ENCODE results near the gene FGF12. TPM values are rescaled to one million over a fixed set of nuclear protein-coding genes. Genes with fewer than 3 reads are reported as not detected.

The FGF12 gene
- total RNA-seq, 1 donor from 2014 or later: 7.0 TPM

DNA sequence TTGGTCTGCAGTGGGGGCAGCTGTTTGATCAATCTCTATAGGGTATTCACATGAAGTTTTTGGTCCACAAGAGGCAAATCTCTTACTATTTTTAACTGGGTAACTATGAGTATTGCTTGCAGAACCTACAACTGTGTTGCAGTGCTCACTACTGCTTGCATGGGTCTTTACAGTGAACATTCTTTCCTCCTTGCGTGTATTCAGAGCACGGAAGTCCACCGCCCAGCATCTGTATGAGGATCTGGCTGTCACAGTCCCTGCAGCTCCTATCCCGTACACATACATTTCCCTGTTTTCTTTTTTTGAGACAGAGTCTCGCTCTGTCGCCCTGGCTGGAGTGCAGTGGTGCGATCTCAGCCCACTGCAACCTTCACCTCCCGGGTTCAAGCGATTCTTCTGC is 449.9 kb downstream of the FGF12 start:
- no peak for DNase-seq (ENCODE audit: low spot score)
- H3K4me2 ChIP-seq: no peak overlapping the region
- H3K27me3 ChIP-seq: no peaks in the 10 kb centered on the region
- H2AFZ ChIP-seq (replicated peaks): no peak overlapping the region
- no peaks in the 10 kb centered on the region for H4K20me1 ChIP-seq (ENCODE audit: low read depth)
- H3K9me3 ChIP-seq (ENCODE audit: low read depth): no peaks in the 10 kb centered on the region
- no peak overlapping the region for H3K27ac ChIP-seq
- peaks cover 3% of the 10 kb centered on the region for H3K36me3 Mint-ChIP-seq
- no peaks in the 10 kb centered on the region for H3K27me3 Mint-ChIP-seq (ENCODE audit: insufficient read depth, low read depth)
- H3K79me2 ChIP-seq (ENCODE audit: low read depth): no peaks in the 10 kb centered on the region
- H3K4me3 Mint-ChIP-seq: no peak overlapping the region
- no peaks in the 10 kb centered on the region for H3K36me3 ChIP-seq
- no peaks in the 10 kb centered on the region for H3K4me1 ChIP-seq
- no peaks in the 10 kb centered on the region for H3K9me3 Mint-ChIP-seq
- no peaks in the 10 kb centered on the region for H3F3A ChIP-seq (ENCODE audit: low read depth)
- no peak overlapping the region for H3K4me3 ChIP-seq
- TF ChIP-seq EZH2 (IDR thresholded peaks at IDR 0.05) (no peak), EZH2phosphoT487 (IDR thresholded peaks at IDR 0.05) (no peak)
- TF ChIP-seq, protein P1, sequence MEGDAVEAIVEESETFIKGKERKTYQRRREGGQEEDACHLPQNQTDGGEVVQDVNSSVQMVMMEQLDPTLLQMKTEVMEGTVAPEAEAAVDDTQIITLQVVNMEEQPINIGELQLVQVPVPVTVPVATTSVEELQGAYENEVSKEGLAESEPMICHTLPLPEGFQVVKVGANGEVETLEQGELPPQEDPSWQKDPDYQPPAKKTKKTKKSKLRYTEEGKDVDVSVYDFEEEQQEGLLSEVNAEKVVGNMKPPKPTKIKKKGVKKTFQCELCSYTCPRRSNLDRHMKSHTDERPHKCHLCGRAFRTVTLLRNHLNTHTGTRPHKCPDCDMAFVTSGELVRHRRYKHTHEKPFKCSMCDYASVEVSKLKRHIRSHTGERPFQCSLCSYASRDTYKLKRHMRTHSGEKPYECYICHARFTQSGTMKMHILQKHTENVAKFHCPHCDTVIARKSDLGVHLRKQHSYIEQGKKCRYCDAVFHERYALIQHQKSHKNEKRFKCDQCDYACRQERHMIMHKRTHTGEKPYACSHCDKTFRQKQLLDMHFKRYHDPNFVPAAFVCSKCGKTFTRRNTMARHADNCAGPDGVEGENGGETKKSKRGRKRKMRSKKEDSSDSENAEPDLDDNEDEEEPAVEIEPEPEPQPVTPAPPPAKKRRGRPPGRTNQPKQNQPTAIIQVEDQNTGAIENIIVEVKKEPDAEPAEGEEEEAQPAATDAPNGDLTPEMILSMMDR (IDR thresholded peaks at IDR 0.05): no peak
- H3K4me1 Mint-ChIP-seq: peaks cover 7% of the 10 kb centered on the region
- H3K9ac ChIP-seq: no peak overlapping the region
- no peak overlapping the region for H3K27ac Mint-ChIP-seq

DNA sequence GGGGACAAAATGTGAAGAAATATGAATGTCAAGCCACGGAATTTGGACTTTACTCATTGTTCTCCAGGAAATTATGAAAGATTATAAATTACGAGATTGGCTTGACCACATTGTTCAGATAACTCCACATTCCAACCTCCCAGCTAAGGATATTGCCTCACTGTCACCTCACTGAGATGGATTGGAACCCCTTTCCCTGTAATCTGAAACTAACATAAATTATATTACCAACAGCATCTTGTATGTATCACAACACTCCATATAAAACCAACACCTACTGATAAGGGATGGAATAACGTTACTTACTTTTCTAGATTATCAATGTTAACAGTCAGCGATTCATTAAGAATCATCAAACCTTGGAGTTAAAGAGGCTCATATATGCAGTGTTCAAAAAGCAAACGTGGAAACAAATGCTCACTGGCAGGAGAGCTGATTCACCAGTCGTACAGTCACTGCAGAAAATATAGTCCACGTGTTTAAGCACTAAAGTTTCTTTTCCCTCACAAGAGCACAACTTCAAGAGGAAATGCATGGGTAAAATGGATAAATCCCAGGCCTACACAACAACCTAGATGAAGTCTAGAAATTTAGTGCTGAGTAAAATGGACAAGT is 451.5 kb downstream of the FGF12 start:
- Histone ChIP-seq H4K20me1 (ENCODE audit: low read depth) (no peaks in the 10 kb centered on the region), H3K4me2 (no peak overlapping the region), H2AFZ (replicated peaks) (no peak overlapping the region), H3K36me3 (no peaks in the 10 kb centered on the region), H3K9ac (no peak overlapping the region), H3K79me2 (ENCODE audit: low read depth) (no peaks in the 10 kb centered on the region), H3K27me3 (no peaks in the 10 kb centered on the region), H3F3A (ENCODE audit: low read depth) (no peaks in the 10 kb centered on the region), H3K4me1 (no peaks in the 10 kb centered on the region), H3K9me3 (ENCODE audit: low read depth) (no peaks in the 10 kb centered on the region), H3K4me3 (no peak overlapping the region), H3K27ac (no peak overlapping the region)
- Mint-ChIP-seq H3K27ac (no peak overlapping the region), H3K4me3 (no peak overlapping the region), H3K27me3 (ENCODE audit: insufficient read depth, low read depth) (no peaks in the 10 kb centered on the region), H3K9me3 (no peaks in the 10 kb centered on the region), H3K4me1 (peaks cover under 1% of the 10 kb centered on the region), H3K36me3 (peaks cover 3% of the 10 kb centered on the region)
- no peak for DNase-seq (ENCODE audit: low spot score)
- TF ChIP-seq EZH2phosphoT487 (IDR thresholded peaks at IDR 0.05) (no peak), EZH2 (IDR thresholded peaks at IDR 0.05) (no peak)
- TF ChIP-seq, protein P1 (IDR thresholded peaks at IDR 0.05): no peak

DNA sequence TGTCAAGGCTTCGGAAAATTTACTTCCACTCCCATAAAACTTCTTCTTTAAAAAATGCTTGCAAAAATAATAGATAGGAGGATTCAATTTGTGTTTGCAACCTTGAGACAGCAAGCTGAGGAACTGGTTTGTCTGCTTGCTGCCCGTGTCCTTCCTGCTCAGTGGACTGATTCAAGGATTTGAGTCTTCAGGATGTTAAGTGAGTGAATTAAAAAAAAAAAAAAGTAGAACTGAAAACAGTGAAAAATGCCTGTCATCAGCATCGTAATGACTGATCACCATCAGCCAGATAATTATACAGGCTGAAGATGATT is 453.7 kb downstream of the FGF12 start:
- Histone ChIP-seq H3K4me2 (no peak overlapping the region), H3K27ac (no peak overlapping the region), H3K9me3 (ENCODE audit: low read depth) (no peaks in the 10 kb centered on the region), H3K4me1 (no peaks in the 10 kb centered on the region), H3K36me3 (no peaks in the 10 kb centered on the region), H3F3A (ENCODE audit: low read depth) (no peaks in the 10 kb centered on the region), H4K20me1 (ENCODE audit: low read depth) (no peaks in the 10 kb centered on the region), H3K9ac (no peak overlapping the region), H3K27me3 (no peaks in the 10 kb centered on the region), H2AFZ (replicated peaks) (no peak overlapping the region), H3K4me3 (no peak overlapping the region), H3K79me2 (ENCODE audit: low read depth) (no peaks in the 10 kb centered on the region)
- Mint-ChIP-seq H3K36me3 (peaks cover 7% of the 10 kb centered on the region), H3K4me3 (no peak overlapping the region), H3K4me1 (no peaks in the 10 kb centered on the region), H3K27ac (no peak overlapping the region), H3K27me3 (ENCODE audit: insufficient read depth, low read depth) (no peaks in the 10 kb centered on the region), H3K9me3 (no peaks in the 10 kb centered on the region)
- no peak for DNase-seq (ENCODE audit: low spot score)
- TF ChIP-seq EZH2 (IDR thresholded peaks at IDR 0.05) (no peak), EZH2phosphoT487 (IDR thresholded peaks at IDR 0.05) (no peak)
- TF ChIP-seq, protein P1 (IDR thresholded peaks at IDR 0.05): no peak
